Suppressor macrophage treated with lipopolysaccharide for 1 hour (primary cell): ENCODE measurements around the gene POLN.
A peak's percentile ranks its signal among the peaks of the same experiment; 100 is the strongest.
"Not testable (repeated sequence)": the region's sequence is repeated elsewhere in the genome, so short reads cannot be mapped to it uniquely, and the experiment has no call there.

Source experiments
- DNase-seq, 3 donors: peaks; one replicate each; pipeline ENCODE4 v3.0.0-alpha.2; 2020 to 2022

The POLN gene

GRCh38 chr4:2212831-2213230 is 29.1 kb downstream of the POLN start:
- no peak for DNase-seq

- not testable (repeated sequence) for DNase-seq
These were observed 39.1 kb downstream of the POLN start for GRCh38 chr4:2202789-2203188.

- no peak for DNase-seq
These were observed 47.4 kb downstream of the POLN start for GRCh38 chr4:2194496-2194895.

GRCh38 chr4:2193326-2193725 is 48.6 kb downstream of the POLN start:
- no peak for DNase-seq

GRCh38 chr4:2186865-2187172 is 55.1 kb downstream of the POLN start:
- DNase-seq: no peak

GRCh38 chr4:2186133-2186864 is 55.6 kb downstream of the POLN start:
- DNase-seq: no peak

- DNase-seq: no peak
These were observed 58.5 kb downstream of the POLN start for GRCh38 chr4:2183394-2183793.

GRCh38 chr4:2182994-2183393 is 58.9 kb downstream of the POLN start:
- DNase-seq: peak; percentile 29 to 54 (median 43)

GRCh38 chr4:2180410-2180809 is 61.5 kb downstream of the POLN start:
- peak in 1 of 3 donors; percentile 20 for DNase-seq

GRCh38 chr4:2179717-2180116 is 62.2 kb downstream of the POLN start:
- no peak for DNase-seq

- DNase-seq: no peak
These were observed 62.9 kb downstream of the POLN start for GRCh38 chr4:2178986-2179385.

- DNase-seq: no peak
These were observed 64.4 kb downstream of the POLN start for GRCh38 chr4:2177443-2178093.

GRCh38 chr4:2175990-2176698 is 65.8 kb downstream of the POLN start:
- DNase-seq: no peak

GRCh38 chr4:2174061-2174460 is 67.9 kb downstream of the POLN start:
- no peak for DNase-seq

GRCh38 chr4:2172627-2173231 is 69.2 kb downstream of the POLN start:
- no peak for DNase-seq

- DNase-seq: peak; percentile 53 to 64 (median 54)
These were observed 69.8 kb downstream of the POLN start for GRCh38 chr4:2172161-2172560.

GRCh38 chr4:2168469-2169319 is 73.2 kb downstream of the POLN start:
- no peak for DNase-seq

GRCh38 chr4:2166253-2166652 is 75.7 kb downstream of the POLN start:
- no peak for DNase-seq

GRCh38 chr4:2165391-2165790 is 76.5 kb downstream of the POLN start:
- no peak for DNase-seq

- no peak for DNase-seq
These were observed 78.6 kb downstream of the POLN start for GRCh38 chr4:2163311-2163821.

GRCh38 chr4:2161092-2161703 is 80.7 kb downstream of the POLN start:
- not testable (repeated sequence) for DNase-seq

- DNase-seq: no peak
These were observed 82.0 kb downstream of the POLN start for GRCh38 chr4:2159931-2160330.
